IMR-90 (cell line): ENCODE data around the gene MOSPD3. TPM values are rescaled to one million over a fixed set of nuclear protein-coding genes. Genes with fewer than 3 reads are reported as not detected.
"Not testable (repeated sequence)": the region's sequence is repeated elsewhere in the genome, so short reads cannot be mapped to it uniquely, and the experiment has no call there.

Experiments used
- ATAC-seq: fragments of 200-7000 bp; cut with Tn5 transposase; 2 replicates; pipeline ENCODE4 v1.9.1; 2020; ENCODE audit warnings: low read depth, mild to moderate bottlenecking, moderate library complexity
- BruUV-seq: library from RNA; stranded (reverse); fragments of 400-500 nt; replicated peaks from 2 replicates; lab custom pipeline; 2021; lab: Mats Ljungman, UMichigan
- CTCF ChIA-PET: fragments of 300-600 bp; formaldehyde crosslinking; extraction: SDS; loops from one replicate; lab custom pipeline; 2021; ENCODE audit warnings: antibody characterized with exemption; lab: Yijun Ruan, JAX
- POLR2A ChIA-PET: fragments of 300-600 bp; sonication (Branson Sonifier 250); formaldehyde crosslinking; loops from one replicate; lab custom pipeline; 2022; ENCODE audit warnings: antibody characterized with exemption; ENCODE audit not compliant: unreplicated experiment; lab: Charles Lee
- DNase-seq: peaks from one replicate; pipeline ENCODE4 v3.0.0; 2013
- H2AFZ ChIP-seq: replicated peaks from 2 replicates; pipeline ENCODE3; 2013; ENCODE audit warnings: low read length, mild to moderate bottlenecking; ENCODE audit not compliant: poor library complexity
- H2AK5ac ChIP-seq: 2 replicates; pipeline ENCODE4 v1.6.1; 2013; ENCODE audit warnings: low read depth, low read length, inconsistent platforms
- H2AK9ac ChIP-seq: replicated peaks from 2 replicates; pipeline ENCODE3; 2013; ENCODE audit warnings: mild to moderate bottlenecking, low read depth, low read length, moderate library complexity; ENCODE audit not compliant: poor library complexity
- H2BK120ac ChIP-seq: 2 replicates; pipeline ENCODE4 v1.6.1; 2013; ENCODE audit warnings: low read depth, low read length, inconsistent platforms
- H2BK15ac ChIP-seq: 3 replicates; pipeline ENCODE4 v1.6.1; 2013; ENCODE audit warnings: low read depth, low read length, inconsistent platforms
- H2BK20ac ChIP-seq: 2 replicates; pipeline ENCODE4 v1.6.1; 2013; ENCODE audit warnings: low read depth, mild to moderate bottlenecking, inconsistent platforms, low read length, moderate library complexity
- H2BK5ac ChIP-seq: 2 replicates; pipeline ENCODE4 v1.6.1; 2013; ENCODE audit warnings: mild to moderate bottlenecking, low read depth, low read length, inconsistent platforms; ENCODE audit not compliant: poor library complexity, severe bottlenecking
- H3K14ac ChIP-seq: replicated peaks from 2 replicates; pipeline ENCODE4 v1.6.1; 2013; ENCODE audit warnings: low read depth, low read length, inconsistent platforms
- H3K18ac ChIP-seq: 2 replicates; pipeline ENCODE4 v1.6.1; 2013; ENCODE audit warnings: low read depth, low read length, control low read depth
- H3K23ac ChIP-seq: 2 replicates; pipeline ENCODE4 v1.6.1; 2013; ENCODE audit warnings: low read depth, low read length, inconsistent platforms
- H3K27ac ChIP-seq: 2 replicates; pipeline ENCODE4 v1.5.1; 2013; ENCODE audit warnings: mild to moderate bottlenecking, control low read depth, low read length; ENCODE audit not compliant: insufficient read depth
- H3K27me3 ChIP-seq: 2 replicates; pipeline ENCODE4 v1.6.1; 2013; ENCODE audit warnings: low read length; ENCODE audit not compliant: control insufficient read depth, insufficient read depth
- H3K36me3 ChIP-seq: 2 replicates; pipeline ENCODE4 v1.6.1; 2013; ENCODE audit warnings: low read length, mixed read lengths; ENCODE audit not compliant: control insufficient read depth, insufficient read depth
- H3K4ac ChIP-seq: 2 replicates; pipeline ENCODE4 v1.6.1; 2013; ENCODE audit warnings: low read depth, low read length, inconsistent platforms
- H3K4me1 ChIP-seq: 2 replicates; pipeline ENCODE4 v1.6.1; 2013; ENCODE audit warnings: low read length, mixed read lengths; ENCODE audit not compliant: control insufficient read depth, insufficient read depth
- H3K4me2 ChIP-seq: 2 replicates; pipeline ENCODE4 v1.6.1; 2013; ENCODE audit warnings: low read depth, mild to moderate bottlenecking, control low read depth, low read length, moderate library complexity
- H3K4me3 ChIP-seq: 2 replicates; pipeline ENCODE4 v1.5.1; 2013; ENCODE audit warnings: low read depth, mild to moderate bottlenecking, control low read depth, low read length, moderate library complexity; ENCODE audit not compliant: insufficient read depth
- H3K56ac ChIP-seq: 2 replicates; pipeline ENCODE4 v1.6.1; 2013; ENCODE audit warnings: low read length, inconsistent platforms; ENCODE audit not compliant: insufficient read depth; ENCODE audit errors: extremely low read depth
- H3K79me1 ChIP-seq, 2 experiments: 2 replicates each; pipeline ENCODE4 v1.6.1; 2013; ENCODE audit warnings: low read length in 2 of 2, inconsistent platforms in 1 of 2, low read depth in 1 of 2
- H3K9ac ChIP-seq: 2 replicates; pipeline ENCODE4 v1.6.1; 2013; ENCODE audit warnings: low read depth, low read length, control low read depth
- H3K9me1 ChIP-seq: 2 replicates; pipeline ENCODE4 v1.6.1; 2013; ENCODE audit warnings: low read length, inconsistent platforms; ENCODE audit not compliant: insufficient read depth
- H3K9me3 ChIP-seq: 2 replicates; pipeline ENCODE4 v1.6.1; 2013; ENCODE audit warnings: low read length; ENCODE audit not compliant: control insufficient read depth, insufficient read depth
- H4K20me1 ChIP-seq: 2 replicates; pipeline ENCODE4 v1.6.1; 2013; ENCODE audit warnings: low read length, inconsistent platforms; ENCODE audit not compliant: insufficient read depth
- H4K5ac ChIP-seq: 2 replicates; pipeline ENCODE4 v1.6.1; 2013; ENCODE audit warnings: mild to moderate bottlenecking, low read depth, low read length, control low read depth
- H4K8ac ChIP-seq, 2 experiments: 2 replicates each; pipeline ENCODE4 v1.6.1; 2013; ENCODE audit warnings: low read depth in 2 of 2, low read length in 2 of 2, control low read depth in 1 of 2, inconsistent platforms in 1 of 2
- H4K91ac ChIP-seq: 2 replicates; pipeline ENCODE4 v1.6.1; 2013; ENCODE audit warnings: low read depth, low read length, inconsistent platforms; ENCODE audit not compliant: insufficient read depth
- WGBS, 2 experiments: methylation state at CpG; one replicate each; pipeline versions ENCODE4 v1.1.5 to v1.1.7; 2013; ENCODE audit warnings: missing lambda C conversion rate in 2 of 2; ENCODE audit not compliant: insufficient read length in 1 of 2; ENCODE audit errors: extremely low coverage in 2 of 2; 5-methylcytosine and 5-hydroxymethylcytosine counted together
- dilution Hi-C: fragments of 300-500 bp; cut with HindIII; formaldehyde crosslinking; loops from one replicate; pipeline ENCODE4 v1.14.3; 2018; ENCODE audit warnings: low sequenced_read_pairs; ENCODE audit not compliant: unreplicated experiment
- in situ Hi-C: fragments of 300-500 bp; cut with MboI; formaldehyde crosslinking; loops from 3 replicates; pipeline ENCODE4 v1.14.3; 2019; ENCODE audit warnings: low sequenced_read_pairs, inconsistent platforms, mixed read lengths
- intact Hi-C: fragments of 100-400 bp; cut with micrococcal nuclease; formaldehyde crosslinking; loops from 2 replicates; pipeline ENCODE4 v1.10.0; 2022
- polyA plus RNA-seq, 3 experiments: library from polyadenylated mRNA; depleted of rRNA; stranded (reverse); fragments of >200 nt; gene quantifications; 2 replicates each; pipeline ENCODE4 v1.2.3, GENCODE V29; 2012; ENCODE audit warnings: low replicate concordance in 1 of 3
- total RNA-seq: library from RNA; depleted of rRNA; stranded (reverse); fragments of >200 nt; gene quantifications from 2 replicates; pipeline ENCODE4 v1.2.3, GENCODE V29; 2012

The MOSPD3 gene
- total and polyA plus RNA-seq, 2 of the 4 experiments (the other 2 are of a cell fraction): 2.3 to 30.0 TPM

DNA sequence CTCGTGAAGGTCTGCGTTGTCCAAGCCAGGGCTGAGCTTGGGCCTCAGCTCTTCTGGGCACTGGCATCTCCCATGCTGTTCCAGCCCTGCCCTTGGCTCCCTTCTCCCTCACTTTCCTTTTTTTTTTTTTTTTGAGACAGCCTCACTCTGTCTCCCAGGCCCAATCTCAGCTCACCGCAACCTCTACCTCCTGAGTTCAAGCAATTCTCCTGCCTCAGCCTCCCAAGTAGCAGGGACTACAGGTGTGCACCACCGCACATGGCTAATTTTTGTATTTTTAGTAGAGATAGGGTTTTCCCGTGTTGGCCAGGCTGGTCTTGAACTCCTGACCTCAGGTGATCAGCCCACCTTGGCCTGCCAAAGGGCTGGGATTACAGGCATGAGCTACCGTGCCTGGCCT is 47.9 kb upstream of the MOSPD3 start:
- H3K4me1 ChIP-seq, H4K5ac ChIP-seq, dilution Hi-C loops, H3K4ac ChIP-seq, H3K27me3 ChIP-seq, H3K14ac ChIP-seq, H2BK15ac ChIP-seq, H4K8ac ChIP-seq, H3K4me3 ChIP-seq, H3K27ac ChIP-seq, H2BK20ac ChIP-seq, ATAC-seq, H3K9me1 ChIP-seq, H2BK120ac ChIP-seq, BruUV-seq, H3K36me3 ChIP-seq, H3K9me3 ChIP-seq, H3K9ac ChIP-seq, H3K23ac ChIP-seq, DNase-seq, H3K4me2 ChIP-seq, H4K20me1 ChIP-seq, H3K79me1 ChIP-seq, H3K56ac ChIP-seq, H3K18ac ChIP-seq, H2BK5ac ChIP-seq, H4K91ac ChIP-seq: not testable (repeated sequence)
- POLR2A ChIA-PET: interaction anchor here (0.6 kb wide), 1 partner anchor 20 kb away, joined by 5 read pairs; no protein-coding TSS in a partner anchor
- H2AK5ac ChIP-seq: peak overlapping the region; percentile 61; the same call in 1 of the 2 replicates
- WGBS, 2 experiments: 83% methylated on average over 3 of the region's 6 CpGs; no CpG with 5 or more reads in 1 of the 2 experiments
- in situ Hi-C loops: loop anchor here (5.0 kb wide), 1 partner anchor 92 kb away; no protein-coding TSS in a partner anchor
- peak overlapping the region; percentile 93 for H2AK9ac ChIP-seq
- CTCF ChIA-PET: interaction anchor here (0.6 to 1.5 kb wide), 4 partner anchors 24 to 128 kb away, joined by 4 to 9 read pairs (median 5); no protein-coding TSS in a partner anchor
- H2AFZ ChIP-seq: peak overlapping the region; percentile 81
- intact Hi-C loops: loop anchor here (1.0 kb wide), 1 partner anchor 127 kb away; no protein-coding TSS in a partner anchor
